Measurements from ENCODE around the gene CEACAM20. TPM values are rescaled to one million over a fixed set of nuclear protein-coding genes. Genes with fewer than 3 reads are reported as not detected.

CEACAM20 gene
- total and polyA plus RNA-seq, 2 of the 13 experiments (the other 11 are each of a cell fraction or from before 2014, with no cell fraction given) = 0.04 TPM; not detected in 1

DNA sequence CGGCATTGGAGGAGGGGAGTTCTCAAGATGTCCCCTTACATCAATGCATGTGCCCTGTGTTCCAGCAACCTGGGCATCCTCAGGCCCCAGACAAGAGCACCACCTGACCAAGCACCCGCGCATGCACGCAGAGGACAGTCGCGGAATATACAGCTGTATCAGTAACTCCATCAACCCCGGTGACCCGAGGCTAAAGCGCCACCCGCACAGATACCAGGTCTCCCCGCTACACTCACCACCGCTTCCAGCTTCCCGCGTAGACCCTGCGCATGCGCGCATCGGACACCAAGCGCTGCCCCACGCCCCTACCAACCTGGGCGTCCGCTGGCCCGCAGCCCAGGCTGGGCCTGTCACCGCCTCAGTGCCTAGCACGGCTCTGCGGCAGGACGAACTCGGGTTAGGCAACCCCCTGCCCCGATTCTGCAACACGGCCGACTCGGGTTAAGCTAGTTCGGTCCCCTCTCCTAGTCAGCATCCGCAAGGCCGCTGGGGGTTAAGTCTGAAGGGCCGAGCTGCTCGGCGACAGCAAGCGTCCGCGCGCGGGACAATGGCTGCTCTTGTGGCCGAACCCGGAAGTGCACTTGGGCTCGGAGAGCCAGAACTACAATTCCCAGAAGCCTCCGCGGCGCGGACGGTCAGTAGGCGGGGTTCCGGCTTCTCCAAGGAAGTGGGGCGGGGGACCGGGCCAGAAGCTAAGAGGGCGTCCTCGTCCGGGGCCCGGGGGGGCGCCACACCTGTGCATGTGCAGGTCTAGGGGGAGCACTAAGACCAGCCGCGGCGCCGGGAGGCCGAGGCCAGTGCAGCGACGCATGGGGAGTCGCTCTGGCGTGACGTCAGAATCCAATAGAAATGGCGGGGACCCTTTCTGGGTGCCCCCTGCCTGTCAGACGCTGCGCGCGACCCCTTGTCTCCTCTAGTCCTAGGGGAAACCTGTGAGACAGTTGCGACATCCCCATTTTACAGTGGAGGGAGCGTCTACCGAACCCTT is 29.2 kb downstream of the CEACAM20 start, which contains the start of gene ZNF180 (continued):
- TF ChIP-seq, protein P1, sequence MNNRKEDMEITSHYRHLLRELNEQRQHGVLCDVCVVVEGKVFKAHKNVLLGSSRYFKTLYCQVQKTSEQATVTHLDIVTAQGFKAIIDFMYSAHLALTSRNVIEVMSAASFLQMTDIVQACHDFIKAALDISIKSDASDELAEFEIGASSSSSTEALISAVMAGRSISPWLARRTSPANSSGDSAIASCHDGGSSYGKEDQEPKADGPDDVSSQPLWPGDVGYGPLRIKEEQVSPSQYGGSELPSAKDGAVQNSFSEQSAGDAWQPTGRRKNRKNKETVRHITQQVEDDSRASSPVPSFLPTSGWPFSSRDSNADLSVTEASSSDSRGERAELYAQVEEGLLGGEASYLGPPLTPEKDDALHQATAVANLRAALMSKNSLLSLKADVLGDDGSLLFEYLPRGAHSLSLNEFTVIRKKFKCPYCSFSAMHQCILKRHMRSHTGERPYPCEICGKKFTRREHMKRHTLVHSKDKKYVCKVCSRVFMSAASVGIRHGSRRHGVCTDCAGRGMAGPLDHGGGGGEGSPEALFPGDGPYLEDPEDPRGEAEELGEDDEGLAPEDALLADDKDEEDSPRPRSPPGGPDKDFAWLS (CRISPR knock-in tag; IDR thresholded peaks at IDR 0.05; ENCODE audit: borderline replicate concordance) = no peak
- TF ChIP-seq, protein P2, sequence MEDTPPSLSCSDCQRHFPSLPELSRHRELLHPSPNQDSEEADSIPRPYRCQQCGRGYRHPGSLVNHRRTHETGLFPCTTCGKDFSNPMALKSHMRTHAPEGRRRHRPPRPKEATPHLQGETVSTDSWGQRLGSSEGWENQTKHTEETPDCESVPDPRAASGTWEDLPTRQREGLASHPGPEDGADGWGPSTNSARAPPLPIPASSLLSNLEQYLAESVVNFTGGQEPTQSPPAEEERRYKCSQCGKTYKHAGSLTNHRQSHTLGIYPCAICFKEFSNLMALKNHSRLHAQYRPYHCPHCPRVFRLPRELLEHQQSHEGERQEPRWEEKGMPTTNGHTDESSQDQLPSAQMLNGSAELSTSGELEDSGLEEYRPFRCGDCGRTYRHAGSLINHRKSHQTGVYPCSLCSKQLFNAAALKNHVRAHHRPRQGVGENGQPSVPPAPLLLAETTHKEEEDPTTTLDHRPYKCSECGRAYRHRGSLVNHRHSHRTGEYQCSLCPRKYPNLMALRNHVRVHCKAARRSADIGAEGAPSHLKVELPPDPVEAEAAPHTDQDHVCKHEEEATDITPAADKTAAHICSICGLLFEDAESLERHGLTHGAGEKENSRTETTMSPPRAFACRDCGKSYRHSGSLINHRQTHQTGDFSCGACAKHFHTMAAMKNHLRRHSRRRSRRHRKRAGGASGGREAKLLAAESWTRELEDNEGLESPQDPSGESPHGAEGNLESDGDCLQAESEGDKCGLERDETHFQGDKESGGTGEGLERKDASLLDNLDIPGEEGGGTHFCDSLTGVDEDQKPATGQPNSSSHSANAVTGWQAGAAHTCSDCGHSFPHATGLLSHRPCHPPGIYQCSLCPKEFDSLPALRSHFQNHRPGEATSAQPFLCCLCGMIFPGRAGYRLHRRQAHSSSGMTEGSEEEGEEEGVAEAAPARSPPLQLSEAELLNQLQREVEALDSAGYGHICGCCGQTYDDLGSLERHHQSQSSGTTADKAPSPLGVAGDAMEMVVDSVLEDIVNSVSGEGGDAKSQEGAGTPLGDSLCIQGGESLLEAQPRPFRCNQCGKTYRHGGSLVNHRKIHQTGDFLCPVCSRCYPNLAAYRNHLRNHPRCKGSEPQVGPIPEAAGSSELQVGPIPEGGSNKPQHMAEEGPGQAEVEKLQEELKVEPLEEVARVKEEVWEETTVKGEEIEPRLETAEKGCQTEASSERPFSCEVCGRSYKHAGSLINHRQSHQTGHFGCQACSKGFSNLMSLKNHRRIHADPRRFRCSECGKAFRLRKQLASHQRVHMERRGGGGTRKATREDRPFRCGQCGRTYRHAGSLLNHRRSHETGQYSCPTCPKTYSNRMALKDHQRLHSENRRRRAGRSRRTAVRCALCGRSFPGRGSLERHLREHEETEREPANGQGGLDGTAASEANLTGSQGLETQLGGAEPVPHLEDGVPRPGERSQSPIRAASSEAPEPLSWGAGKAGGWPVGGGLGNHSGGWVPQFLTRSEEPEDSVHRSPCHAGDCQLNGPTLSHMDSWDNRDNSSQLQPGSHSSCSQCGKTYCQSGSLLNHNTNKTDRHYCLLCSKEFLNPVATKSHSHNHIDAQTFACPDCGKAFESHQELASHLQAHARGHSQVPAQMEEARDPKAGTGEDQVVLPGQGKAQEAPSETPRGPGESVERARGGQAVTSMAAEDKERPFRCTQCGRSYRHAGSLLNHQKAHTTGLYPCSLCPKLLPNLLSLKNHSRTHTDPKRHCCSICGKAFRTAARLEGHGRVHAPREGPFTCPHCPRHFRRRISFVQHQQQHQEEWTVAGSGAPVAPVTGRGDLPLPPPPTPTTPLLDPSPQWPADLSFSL (CRISPR knock-in tag; IDR thresholded peaks at IDR 0.05) = no peak
- peak; percentile 97 for TF ChIP-seq NR2C2 (CRISPR knock-in tag; IDR thresholded peaks at IDR 0.05; ENCODE audit: borderline replicate concordance)
- TF ChIP-seq HOXD1 (CRISPR knock-in tag; IDR thresholded peaks at IDR 0.05) = peak; percentile 52
- TF ChIP-seq ZNF709 (CRISPR knock-in tag; IDR thresholded peaks at IDR 0.05) = no peak; the same call in 1 of the 2 replicates
- TF ChIP-seq KMT2B (CRISPR knock-in tag; IDR thresholded peaks at IDR 0.05) = peak; percentile 92
- TF ChIP-seq AGO1 (IDR thresholded peaks at IDR 0.05; ENCODE audit: low read depth, low read length, poor library complexity, severe bottlenecking) = peak; percentile 71
- TF ChIP-seq ZNF33B (CRISPR knock-in tag; IDR thresholded peaks at IDR 0.05) = no peak; the same call in 1 of the 2 replicates
- TF ChIP-seq CREM (IDR thresholded peaks at IDR 0.05) = peak; percentile 96
- peak; percentile 74; the same call in 1 of the 2 replicates for TF ChIP-seq CREM (CRISPR knock-in tag; IDR thresholded peaks at IDR 0.05)
- TF ChIP-seq ZNF557 (CRISPR knock-in tag; IDR thresholded peaks at IDR 0.05) = peak; percentile 28; the same call in 1 of the 2 replicates
- TF ChIP-seq ZNF256 (CRISPR knock-in tag; conservative IDR thresholded peaks at IDR 0.05) = peak; percentile 7
- TF ChIP-seq, protein P3, sequence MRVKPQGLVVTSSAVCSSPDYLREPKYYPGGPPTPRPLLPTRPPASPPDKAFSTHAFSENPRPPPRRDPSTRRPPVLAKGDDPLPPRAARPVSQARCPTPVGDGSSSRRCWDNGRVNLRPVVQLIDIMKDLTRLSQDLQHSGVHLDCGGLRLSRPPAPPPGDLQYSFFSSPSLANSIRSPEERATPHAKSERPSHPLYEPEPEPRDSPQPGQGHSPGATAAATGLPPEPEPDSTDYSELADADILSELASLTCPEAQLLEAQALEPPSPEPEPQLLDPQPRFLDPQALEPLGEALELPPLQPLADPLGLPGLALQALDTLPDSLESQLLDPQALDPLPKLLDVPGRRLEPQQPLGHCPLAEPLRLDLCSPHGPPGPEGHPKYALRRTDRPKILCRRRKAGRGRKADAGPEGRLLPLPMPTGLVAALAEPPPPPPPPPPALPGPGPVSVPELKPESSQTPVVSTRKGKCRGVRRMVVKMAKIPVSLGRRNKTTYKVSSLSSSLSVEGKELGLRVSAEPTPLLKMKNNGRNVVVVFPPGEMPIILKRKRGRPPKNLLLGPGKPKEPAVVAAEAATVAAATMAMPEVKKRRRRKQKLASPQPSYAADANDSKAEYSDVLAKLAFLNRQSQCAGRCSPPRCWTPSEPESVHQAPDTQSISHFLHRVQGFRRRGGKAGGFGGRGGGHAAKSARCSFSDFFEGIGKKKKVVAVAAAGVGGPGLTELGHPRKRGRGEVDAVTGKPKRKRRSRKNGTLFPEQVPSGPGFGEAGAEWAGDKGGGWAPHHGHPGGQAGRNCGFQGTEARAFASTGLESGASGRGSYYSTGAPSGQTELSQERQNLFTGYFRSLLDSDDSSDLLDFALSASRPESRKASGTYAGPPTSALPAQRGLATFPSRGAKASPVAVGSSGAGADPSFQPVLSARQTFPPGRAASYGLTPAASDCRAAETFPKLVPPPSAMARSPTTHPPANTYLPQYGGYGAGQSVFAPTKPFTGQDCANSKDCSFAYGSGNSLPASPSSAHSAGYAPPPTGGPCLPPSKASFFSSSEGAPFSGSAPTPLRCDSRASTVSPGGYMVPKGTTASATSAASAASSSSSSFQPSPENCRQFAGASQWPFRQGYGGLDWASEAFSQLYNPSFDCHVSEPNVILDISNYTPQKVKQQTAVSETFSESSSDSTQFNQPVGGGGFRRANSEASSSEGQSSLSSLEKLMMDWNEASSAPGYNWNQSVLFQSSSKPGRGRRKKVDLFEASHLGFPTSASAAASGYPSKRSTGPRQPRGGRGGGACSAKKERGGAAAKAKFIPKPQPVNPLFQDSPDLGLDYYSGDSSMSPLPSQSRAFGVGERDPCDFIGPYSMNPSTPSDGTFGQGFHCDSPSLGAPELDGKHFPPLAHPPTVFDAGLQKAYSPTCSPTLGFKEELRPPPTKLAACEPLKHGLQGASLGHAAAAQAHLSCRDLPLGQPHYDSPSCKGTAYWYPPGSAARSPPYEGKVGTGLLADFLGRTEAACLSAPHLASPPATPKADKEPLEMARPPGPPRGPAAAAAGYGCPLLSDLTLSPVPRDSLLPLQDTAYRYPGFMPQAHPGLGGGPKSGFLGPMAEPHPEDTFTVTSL (CRISPR knock-in tag; IDR thresholded peaks at IDR 0.05; ENCODE audit: borderline replicate concordance) = no peak
- no peak for TF ChIP-seq ZNF432 (CRISPR knock-in tag; IDR thresholded peaks at IDR 0.05; ENCODE audit: borderline replicate concordance)
- no peak for TF ChIP-seq NFRKB (IDR thresholded peaks at IDR 0.05)

Data from HepG2 (cell line).